T-helper 2 cell (primary cell): Measurements from ENCODE around the gene ATP1A3.
A peak's percentile ranks its signal among the peaks of the same experiment; 100 is the strongest.
"Not testable (repeated sequence)": the region's sequence is repeated elsewhere in the genome, so short reads cannot be mapped to it uniquely, and the experiment has no call there.

Source experiments
- DNase-seq, 5 experiments: peaks; one replicate each; pipeline versions ENCODE4 v3.0.0 to v3.0.0-alpha.2; 2012 to 2022

The ATP1A3 gene

DNA sequence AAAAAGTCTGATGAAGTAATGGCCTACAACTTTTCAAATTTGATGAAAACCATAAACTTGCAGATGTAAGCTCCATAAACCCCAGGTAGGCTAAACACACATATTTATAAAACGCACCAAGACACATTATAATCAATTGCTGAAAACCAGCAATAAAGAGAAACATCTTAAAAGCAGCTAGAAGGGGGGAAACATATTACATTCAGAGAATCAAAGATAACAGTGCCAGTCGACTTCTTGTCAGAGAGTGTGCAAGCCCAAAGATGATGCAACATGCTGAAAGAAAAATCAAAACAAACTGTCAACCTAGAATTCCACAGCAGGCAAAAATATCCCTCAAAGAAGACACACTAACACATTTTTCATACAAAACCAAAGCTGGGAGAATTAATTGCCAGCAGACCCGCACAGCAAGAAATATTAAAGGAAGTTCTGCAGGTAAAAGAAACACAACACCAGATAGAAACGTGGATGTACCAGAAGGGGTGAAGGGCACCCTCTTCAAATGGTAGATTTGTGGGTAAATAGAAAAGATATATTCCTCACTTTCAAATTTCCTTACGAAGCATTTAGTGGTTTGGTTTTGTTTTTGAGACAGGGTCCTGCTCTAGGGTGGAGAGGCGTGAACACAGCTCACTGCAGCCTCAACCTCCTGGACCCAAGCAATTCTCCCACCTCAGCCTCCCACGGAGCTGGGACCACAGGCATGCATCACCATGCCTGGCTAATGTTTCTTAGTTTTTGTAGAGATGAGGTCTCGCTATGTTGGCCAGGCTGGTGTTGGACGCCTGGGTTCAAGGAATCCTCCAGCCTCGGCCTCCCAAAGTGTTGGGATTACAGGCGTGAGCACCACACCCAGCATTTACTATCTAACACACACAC is 16.5 kb upstream of the ATP1A3 start:
- DNase-seq, result no peak

DNA sequence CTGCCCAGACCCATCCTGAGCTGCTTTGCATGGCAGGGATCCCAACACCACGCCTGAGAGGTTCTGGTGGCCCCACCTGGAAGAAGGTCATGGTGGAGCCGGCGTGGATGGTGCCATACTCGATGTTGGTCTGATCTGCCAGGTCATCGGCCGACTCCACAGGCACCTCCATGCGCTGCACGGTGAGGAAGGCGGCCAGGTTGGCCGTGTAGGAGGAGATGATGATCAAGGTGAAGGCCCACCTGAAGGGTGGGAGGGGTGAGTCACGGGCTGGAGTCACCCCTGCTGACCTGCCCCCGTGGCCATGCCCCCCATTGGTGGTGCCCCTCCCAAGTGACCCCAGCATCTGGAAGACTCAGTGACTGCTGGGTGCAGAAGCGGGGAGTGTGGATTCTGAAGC is 12.5 kb upstream of the ATP1A3 start:
- no peak for DNase-seq

DNA sequence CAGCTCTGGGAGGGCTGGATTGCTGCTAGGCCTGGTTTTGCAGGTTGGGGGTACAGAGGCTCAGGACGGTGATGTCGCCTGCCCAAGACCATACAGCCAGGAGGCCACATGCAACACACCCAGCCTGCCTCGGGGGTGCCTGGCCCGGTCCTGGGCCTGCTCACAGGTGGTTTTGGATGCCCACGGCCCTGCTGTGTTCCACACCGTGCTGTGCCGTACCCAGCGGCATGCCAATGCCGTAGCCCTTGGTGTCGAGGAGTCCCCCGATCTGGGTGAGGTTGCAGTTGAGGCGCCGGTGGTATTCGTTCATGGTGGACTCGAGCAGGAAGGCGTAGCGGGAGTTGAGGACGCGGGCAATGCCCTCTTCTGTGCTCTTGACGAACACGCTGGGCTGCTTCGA is 11.5 kb upstream of the ATP1A3 start:
- no peak for DNase-seq

DNA sequence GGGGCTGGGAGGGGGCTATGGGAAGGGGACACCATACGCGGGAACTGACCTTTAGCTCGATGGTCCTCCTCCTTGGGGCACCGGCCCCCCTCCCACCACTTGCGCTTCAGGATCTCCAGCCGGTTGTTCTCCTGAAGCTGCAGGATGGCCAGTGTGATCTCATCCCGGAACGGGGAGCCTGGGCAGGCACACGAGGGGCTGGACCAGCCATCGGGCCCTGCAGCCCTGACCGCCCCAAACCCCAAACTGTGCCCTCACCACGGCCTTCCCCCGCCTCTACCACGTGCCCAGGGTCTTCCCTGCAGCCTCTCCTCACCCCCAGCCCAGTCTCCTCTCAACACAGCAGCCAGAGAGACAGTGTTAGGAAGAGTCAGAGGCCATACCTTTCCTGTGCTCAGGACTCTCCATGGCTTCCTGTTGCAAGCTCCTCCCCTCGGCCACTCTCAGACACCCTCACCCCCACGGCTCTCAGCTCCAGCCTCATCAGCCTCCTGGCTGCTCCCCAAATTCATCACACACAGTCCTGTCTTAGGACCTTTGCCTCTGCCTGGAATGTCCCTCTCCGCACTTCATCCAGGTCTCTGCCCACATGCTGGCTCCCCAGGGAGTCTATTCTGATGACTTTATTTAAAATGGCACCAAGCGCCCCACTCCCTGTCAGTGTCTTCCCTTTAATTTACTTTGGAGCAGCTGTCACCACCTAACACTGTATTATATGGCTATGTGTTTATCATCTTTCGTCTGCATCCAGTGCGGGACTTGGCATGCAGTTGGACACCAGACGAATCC is 9.7 kb upstream of the ATP1A3 start:
- DNase-seq, result no peak

DNA sequence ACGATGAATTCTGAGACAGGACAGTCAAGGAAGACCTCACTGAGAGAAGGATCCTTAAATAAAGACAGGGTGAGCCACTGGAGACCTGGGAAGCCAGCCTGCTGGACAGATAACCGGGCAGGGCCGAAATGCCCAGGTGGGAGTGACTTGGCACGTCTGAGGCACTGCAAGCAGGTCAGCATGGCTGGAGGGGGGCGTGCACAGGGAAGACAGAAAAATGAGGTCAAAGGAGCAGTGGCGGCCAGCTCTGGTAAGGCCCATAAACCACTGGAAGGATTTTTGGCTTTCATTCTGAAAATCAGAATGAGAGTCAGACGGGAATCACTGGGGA is 5.8 kb upstream of the ATP1A3 start:
- DNase-seq, result no peak

DNA sequence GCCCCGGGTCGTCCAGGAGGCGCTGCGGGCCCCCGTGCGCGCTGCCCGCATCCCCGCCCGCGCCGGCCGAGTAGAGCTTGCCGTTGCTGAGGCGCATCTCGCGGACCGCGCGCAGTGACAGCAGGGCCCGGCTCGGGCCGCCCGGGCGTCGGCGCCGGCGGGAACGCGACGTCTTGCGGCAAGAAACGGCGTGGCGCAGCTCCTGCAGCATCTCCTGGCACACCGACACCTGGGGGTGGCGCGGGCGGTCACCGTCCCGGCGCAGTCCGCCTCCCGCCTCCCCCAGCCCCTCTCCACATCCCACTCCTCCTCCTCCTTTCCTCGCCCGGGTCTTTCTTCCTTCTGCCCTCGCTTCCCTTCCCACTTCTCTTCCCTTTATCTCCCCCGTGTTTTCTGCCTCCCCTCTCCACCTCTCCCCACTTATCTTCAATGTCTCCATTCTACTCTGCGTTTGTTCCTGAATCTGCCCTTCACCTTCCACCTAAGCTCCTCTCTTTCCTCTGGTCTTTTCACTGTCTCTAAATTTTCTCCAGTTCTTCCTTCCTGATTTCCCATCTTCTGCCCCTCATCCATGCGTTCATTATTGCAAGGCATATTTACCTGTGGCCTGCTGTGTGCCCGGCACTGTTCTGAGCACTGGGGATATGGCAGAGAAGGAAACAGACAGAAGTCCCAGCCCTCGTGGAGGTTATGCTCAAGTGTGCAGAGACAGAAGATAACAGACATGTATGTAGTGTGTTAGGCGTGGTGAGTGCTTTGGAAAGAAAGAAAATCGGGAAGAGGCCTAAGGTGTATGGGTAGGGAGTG is 5.2 kb upstream of the ATP1A3 start:
- DNase-seq, result peak in 1 of 5 experiments; percentile 20

DNA sequence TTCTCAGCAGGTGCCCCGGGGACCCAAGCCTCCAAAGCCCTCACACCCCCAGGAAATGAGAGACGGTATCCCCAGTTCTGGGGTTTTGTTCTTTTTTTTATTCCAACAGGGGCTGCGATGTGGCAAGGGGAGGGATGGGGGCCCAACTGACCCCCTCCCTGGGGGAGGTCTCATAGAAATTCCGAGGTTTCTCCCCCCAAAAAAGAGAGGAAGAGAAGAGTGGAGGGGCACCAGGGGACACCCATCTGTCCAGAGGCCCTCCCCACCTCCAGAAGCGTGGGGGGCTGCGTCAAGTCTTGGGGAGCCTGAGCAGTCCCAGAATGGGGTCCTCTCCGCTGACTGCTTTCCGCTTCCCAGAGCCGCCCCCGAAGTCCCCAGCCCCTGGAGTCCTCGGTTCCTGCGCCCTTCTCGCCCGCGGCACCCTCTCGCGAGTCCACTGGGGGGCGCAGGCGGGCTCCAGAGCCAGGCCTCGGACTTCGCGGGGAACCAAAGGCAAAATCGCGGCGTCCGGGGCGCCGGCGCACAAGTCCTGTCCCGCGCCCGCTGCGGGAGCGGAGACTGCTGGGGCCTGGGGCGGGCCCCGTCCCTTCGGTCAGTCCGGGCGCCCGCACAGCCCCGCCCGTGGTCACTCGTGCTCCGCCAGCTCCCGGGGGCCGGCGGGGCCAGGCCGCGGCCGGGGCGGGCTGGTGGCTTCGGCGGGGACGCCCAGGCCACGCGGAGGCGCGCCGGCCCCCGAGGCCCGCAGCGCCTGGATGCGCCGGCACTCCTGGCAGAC is 4.4 kb upstream of the ATP1A3 start:
- peak in 2 of 5 experiments; percentile 14 to 38 for DNase-seq

DNA sequence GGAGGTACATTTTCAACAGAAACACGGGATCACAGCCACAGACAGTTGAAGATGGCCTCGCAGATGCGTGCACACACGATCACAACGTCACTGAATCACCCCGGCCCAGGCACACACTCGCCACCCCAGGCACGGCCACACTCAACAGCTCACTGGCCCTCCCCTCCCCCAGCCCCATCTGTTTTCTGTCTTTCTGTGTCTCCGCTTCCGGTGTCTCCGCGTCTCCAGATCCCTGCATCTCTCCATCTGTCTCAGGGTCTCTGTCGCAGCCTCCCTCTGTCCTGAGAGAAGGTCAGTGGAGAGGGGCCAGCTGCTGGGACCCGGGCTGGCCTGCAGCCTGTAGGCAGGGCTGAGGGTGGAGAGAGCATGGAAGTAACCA is 3.8 kb upstream of the ATP1A3 start:
- DNase-seq, result no peak

DNA sequence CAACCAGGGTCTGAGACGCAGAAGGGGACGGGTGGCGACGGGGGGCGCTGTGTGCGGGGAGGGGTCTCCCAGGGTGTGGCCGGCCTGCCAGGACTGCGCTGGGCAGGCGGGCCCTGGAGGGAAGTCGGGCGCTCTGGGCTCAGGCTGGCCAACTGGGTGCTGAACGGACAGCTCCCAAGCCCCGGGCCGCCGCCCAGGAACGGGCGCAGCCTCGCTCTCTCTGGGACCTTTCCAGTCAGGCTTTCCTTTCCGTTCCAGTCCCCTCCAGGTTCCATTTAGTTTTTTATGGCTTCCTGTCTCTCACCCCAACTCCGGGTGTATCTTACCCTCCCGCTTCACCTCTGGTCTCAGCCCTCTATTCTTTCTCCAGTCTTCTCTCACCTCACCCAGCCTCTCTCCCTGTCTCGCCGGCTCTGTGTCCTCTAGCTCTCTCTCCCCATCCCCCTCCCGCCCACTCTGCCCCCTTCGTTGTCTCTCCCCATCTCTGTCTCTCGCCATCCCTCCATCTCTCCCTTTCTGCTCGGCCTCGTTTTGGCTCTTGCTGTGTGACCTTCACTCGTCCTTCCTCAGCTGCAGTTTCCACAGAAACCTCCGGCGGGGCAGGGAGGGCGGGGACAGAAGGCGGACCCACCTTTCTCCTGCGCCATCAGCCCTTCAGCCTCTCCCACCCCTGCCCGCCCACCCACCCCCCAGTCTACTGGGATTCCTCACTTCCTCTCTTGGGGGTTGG is 3.3 kb upstream of the ATP1A3 start:
- DNase-seq, result peak in 3 of 5 experiments; percentile 8 to 29 (median 15)

DNA sequence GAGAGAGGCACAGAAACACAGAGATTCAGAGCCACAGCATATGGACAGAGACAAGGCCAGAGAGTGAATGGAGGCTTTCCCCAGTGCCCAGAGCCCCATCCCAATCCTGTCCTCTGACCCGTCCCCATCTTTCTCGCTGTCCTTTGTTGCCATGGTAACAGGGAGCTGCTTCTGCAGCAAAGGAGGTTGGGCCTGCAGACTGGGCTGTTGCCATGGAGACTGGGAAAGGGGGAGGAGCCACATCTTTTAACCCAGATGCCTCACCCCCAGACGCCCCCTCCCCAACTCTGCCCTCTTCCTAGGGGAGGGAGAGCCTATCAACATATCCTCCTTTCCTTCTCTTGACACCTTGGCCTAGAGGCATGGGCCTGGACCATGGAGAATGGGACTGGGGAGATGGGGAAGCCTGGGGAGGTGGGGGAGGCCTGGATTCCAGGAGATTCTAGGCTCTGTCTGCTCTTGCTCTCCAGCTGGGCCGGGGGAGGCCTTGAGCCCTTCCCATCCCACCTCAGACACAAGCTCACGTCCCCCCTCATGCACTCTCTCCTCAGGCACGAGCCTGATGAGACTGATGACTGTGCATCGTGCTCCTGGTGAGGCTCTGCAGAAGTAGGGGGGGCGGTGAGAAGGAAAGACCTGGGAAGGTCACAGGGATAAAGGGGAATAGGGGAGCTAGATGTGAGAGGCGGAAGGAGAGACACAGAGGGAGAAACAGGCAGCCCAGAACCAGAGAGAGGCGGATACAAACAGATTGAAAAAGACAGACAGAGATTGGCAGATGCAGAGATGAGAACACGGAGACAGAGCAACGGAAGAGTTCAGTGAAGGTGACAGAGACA is 2.1 kb upstream of the ATP1A3 start:
- no peak for DNase-seq

DNA sequence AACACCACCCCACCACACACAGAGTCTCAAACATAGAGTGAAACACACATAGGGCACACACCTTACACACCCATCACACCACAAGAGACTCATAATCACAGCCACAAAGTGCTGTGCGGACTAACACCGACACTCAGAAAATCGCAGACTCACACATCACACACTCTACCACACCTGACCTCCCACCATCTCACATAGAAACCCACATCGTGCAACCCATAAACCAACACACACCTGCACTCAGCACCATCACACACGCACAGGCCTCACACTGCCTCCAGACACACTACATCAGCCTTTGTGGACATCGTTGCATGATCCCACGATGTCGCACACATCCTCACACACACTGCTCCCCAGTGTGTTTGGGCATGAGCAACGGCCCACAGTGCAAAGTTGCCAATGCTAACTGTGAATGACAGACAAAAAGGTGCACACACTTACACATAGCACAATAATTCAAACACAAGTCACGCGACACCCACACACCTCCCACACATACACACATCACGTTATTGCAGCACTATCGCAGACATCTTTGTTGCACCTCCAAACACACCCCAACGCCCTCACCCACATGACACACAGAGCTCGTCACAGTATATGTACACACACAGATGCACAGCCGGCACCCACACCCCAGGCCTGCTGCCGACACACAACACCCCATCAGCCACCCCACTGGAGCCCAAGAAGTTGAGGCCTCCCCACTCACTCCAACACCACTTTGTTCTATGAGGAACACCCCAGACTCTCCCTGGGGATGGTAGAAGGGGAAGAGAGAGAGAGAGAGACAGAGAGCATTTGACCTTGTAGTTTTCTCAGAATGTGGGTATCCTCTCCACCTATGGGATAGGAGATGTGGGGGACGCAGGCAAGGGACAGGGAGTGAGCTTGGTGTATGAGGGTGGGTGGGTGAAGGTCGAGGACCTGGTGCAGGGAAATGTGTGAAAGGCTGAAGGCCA is 1.2 kb upstream of the ATP1A3 start:
- DNase-seq, result no peak

DNA sequence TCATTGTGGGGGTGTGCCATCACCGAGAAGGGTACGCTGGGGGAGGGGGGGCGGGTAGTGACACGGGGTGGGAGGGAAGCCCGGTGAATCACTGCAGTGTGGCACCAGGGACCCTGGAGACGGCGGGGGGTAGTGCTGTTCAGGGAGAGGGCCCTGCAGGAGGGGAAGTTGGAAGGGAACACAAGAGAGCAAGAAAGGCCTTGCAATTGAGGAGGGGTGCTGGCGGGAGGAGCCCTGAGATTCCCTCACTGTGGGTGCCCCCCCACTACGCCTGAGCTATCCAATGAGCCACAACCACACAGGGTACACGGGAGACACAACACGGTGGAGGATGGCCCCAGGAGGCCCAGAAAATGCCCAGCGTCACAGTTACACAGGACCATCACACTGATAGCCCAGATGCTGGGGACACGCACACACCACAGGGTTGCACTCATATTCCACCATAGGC is 516 bp upstream of the ATP1A3 start:
- peak in 2 of 5 experiments; percentile 13 to 16 for DNase-seq

DNA sequence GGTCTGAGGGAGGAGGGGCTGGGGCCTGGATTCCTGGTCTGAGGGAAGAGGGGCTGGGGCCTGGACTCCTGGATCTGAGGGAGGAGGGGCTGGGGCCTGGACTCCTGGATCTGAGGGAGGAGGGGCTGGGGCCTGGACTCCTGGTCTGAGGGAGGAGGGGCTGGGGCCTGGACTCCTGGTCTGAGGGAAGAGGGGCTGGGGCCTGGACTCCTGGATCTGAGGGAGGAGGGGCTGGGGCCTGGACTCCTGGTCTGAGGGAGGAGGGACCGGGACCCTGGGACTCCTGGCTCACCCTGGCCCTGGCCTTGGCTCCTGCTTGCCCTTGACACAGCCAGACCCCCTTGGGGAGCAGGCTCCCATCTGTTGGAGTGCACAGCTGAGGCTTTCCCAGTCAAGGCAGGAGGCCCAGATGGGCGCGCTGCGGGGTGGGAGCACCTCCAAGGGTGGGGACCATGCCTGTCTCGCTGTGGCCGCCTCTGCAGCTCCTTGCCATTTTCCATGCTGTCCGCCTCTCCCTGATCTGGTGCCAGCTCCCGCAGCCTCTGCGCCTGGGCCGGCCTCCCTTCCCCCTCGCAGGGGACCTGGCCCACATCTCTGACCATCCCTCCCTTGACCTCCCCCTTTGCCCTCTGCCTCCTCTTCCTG is 2.0 kb downstream of the ATP1A3 start:
- DNase-seq, result not testable (repeated sequence)

DNA sequence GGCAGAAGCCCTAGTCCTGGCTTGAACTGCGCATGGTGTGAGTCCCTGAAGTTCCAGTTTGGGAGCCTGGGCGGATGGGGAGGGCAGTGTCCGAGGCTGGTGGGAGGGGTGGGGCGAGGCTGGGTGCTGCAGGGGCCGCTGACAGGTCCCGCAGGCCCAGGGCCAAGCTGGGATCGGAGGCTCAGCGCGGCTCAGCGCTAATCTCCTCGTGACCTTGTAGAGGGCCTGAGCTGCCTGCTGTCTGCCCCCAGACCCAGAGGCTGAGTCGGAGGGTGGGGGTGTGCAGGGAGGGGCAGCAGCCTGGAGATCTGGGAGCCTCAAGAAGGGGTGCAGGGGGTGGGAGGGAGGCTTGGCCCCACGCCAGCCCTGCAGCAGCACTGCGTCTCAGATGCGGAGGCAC is 3.0 kb downstream of the ATP1A3 start:
- no peak for DNase-seq

DNA sequence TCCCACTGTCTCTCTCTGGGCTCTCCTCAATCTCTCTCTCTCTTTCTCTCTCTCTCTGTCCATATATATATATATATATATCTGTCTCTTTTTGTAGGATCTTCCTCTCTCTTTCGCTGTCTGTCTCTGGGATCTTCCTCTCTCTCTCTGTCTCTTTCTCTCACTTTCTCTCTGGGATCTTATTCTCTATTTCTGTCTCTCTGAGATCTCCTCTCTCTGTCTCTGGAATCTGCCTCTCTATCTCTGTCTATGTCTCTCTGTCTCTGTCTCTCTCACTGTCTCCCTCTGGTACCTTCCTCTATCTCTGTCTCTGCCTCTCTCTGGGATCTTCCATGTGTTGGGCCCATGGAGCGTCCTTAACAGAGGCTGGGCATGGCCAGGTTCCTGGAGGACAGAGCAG is 3.4 kb downstream of the ATP1A3 start:
- no peak for DNase-seq

DNA sequence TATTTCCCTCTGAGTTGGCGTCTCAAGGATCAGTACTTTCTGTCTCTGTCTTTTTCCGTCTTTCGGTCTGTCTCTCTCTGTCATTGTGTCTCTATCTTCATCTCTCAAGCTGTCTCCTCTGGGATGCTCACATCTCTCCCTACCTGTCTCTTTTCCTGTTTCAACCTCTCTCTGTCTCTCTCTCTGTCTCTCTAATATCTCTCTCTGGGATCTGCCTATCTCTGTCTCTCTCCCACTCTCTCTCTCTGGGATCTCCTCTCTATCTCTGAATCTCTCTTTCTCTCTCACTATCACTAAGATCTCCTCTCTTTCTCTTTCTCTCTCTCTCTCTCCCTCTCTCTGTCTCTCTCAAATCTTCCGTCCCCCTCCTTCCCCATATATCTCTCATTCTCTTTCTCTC is 4.0 kb downstream of the ATP1A3 start:
- DNase-seq, result no peak

DNA sequence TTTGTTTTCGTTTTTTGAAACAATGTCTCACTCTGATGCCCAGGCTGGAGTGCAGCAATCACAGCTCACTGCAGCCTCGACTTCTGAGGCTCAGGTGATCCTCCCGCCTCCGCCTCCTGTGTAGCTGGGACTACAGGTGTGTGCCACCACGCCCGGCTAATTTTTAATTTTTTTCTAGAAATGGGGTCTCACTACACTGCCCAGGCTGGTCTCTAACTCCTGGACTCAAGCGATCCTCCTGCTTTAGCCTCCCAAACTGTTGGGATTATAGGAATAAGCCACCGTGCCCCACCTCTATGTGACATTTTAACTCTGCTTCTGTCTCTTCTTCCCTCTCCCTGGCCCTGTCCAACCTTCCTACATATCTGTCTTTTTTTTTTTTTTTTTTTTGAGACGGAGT is 5.1 kb downstream of the ATP1A3 start:
- DNase-seq, result no peak

DNA sequence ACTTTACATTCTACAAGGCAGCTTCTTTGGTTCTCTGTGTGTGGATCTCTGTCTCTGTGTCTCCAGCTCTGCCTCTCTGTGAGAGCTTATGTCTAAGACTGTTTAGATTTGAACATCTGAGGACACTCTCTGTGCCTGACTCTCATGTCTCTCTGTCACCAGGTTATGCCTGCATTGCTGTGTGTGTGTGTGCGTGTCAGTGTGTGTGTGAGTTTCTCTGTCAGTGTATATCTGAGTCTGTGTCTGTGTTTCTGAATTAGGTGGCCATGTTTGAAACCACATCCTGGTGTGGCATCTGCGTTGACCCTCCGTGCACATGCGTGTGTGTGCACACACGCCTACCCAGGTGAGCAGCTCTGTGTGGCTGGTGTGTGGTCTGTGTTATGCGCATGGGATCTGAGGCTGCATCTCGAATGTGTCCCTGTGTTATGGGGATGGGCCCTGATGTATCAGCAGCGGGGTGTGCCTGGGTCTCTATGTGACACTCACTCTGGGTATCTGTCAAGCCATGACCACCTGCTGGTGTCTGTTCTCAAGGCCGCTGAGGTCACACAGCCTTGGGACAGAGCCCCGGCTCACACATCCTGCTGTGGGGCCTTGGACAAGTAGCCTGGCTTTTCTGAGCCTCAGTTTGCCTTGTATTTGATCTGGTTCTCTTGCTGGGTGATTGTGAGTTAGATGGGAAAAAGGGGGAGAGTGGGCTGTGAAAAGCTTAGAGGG is 6.7 kb downstream of the ATP1A3 start:
- no peak for DNase-seq
